Cardiac muscle cell (in vitro differentiated cells and primary cell): ENCODE results near the gene POLD2. TPM values are rescaled to one million over a fixed set of nuclear protein-coding genes. Genes with fewer than 3 reads are reported as not detected.

ENCODE experiments used
- DNase-seq, 2 donors: peaks; one replicate each; pipeline versions ENCODE4 v3.0.0 to v3.0.0-alpha.2; 2010 to 2017; ENCODE audit warnings: low read depth in 1 of 2, low spot score in 1 of 2
- H3K27ac ChIP-seq: fragments of 200-600 bp; sonication (generic); 2 replicates; pipeline ENCODE4 v1.5.1; 2016
- H3K27me3 ChIP-seq: fragments of 200-600 bp; sonication (generic); 2 replicates; pipeline ENCODE4 v1.6.0; 2016; ENCODE audit warnings: control low read depth
- H3K36me3 ChIP-seq: fragments of 200-600 bp; sonication (generic); 2 replicates; pipeline ENCODE4 v1.5.1; 2016; ENCODE audit warnings: control low read depth
- H3K4me1 ChIP-seq: fragments of 200-600 bp; sonication (generic); 2 replicates; pipeline ENCODE4 v1.8.1; 2017; ENCODE audit warnings: low read depth, mild to moderate bottlenecking, mixed run types
- H3K4me3 ChIP-seq: fragments of 200-600 bp; sonication (generic); 2 replicates; pipeline ENCODE4 v1.5.1; 2016; ENCODE audit warnings: mild to moderate bottlenecking
- H3K9me3 ChIP-seq: fragments of 200-600 bp; sonication (generic); 2 replicates; pipeline ENCODE4 v1.5.1; 2017; ENCODE audit warnings: low read depth, mild to moderate bottlenecking, control low read depth
- polyA plus RNA-seq: library from polyadenylated mRNA; unstranded; fragments of >200 nt; fragmentation: Nextera tagmentation; extraction: Ambion mirVana; gene quantifications from 2 replicates; pipeline ENCODE4 v1.2.1, GENCODE V29; 2016
- total RNA-seq: library from RNA; depleted of rRNA; stranded (reverse); fragments of >200 nt; gene quantifications from 2 replicates; pipeline ENCODE4 v1.2.3, GENCODE V29; 2016
- TF ChIP-seq, protein P1 (sequence below): IDR thresholded peaks from 2 replicates; pipeline ENCODE4 v1.5.1; 2012; ENCODE audit warnings: low read depth, mild to moderate bottlenecking, low read length

POLD2 gene
- total and polyA plus RNA-seq, 2 experiments from 2014 or later, result 133 to 194 TPM

GRCh38 chr7:44108768-44109750 is 14.3 kb downstream of the POLD2 start:
- peaks cover 18% of the 10 kb centered on the region for H3K36me3 ChIP-seq
- no peak for DNase-seq
- H3K4me3 ChIP-seq, result no peak overlapping the region
- TF ChIP-seq, protein P1, sequence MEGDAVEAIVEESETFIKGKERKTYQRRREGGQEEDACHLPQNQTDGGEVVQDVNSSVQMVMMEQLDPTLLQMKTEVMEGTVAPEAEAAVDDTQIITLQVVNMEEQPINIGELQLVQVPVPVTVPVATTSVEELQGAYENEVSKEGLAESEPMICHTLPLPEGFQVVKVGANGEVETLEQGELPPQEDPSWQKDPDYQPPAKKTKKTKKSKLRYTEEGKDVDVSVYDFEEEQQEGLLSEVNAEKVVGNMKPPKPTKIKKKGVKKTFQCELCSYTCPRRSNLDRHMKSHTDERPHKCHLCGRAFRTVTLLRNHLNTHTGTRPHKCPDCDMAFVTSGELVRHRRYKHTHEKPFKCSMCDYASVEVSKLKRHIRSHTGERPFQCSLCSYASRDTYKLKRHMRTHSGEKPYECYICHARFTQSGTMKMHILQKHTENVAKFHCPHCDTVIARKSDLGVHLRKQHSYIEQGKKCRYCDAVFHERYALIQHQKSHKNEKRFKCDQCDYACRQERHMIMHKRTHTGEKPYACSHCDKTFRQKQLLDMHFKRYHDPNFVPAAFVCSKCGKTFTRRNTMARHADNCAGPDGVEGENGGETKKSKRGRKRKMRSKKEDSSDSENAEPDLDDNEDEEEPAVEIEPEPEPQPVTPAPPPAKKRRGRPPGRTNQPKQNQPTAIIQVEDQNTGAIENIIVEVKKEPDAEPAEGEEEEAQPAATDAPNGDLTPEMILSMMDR, result no peak
- H3K27ac ChIP-seq, result no peak overlapping the region
- no peaks in the 10 kb centered on the region for H3K4me1 ChIP-seq
- H3K9me3 ChIP-seq, result no peaks in the 10 kb centered on the region
- H3K27me3 ChIP-seq, result no peaks in the 10 kb centered on the region

GRCh38 chr7:44107961-44108767 is 15.2 kb downstream of the POLD2 start:
- H3K36me3 ChIP-seq, result peaks cover 18% of the 10 kb centered on the region
- TF ChIP-seq, protein P1, result no peak
- no peaks in the 10 kb centered on the region for H3K27me3 ChIP-seq
- H3K27ac ChIP-seq, result no peak overlapping the region
- no peak overlapping the region for H3K4me3 ChIP-seq
- DNase-seq, result no peak
- no peaks in the 10 kb centered on the region for H3K4me1 ChIP-seq
- no peaks in the 10 kb centered on the region for H3K9me3 ChIP-seq

DNA sequence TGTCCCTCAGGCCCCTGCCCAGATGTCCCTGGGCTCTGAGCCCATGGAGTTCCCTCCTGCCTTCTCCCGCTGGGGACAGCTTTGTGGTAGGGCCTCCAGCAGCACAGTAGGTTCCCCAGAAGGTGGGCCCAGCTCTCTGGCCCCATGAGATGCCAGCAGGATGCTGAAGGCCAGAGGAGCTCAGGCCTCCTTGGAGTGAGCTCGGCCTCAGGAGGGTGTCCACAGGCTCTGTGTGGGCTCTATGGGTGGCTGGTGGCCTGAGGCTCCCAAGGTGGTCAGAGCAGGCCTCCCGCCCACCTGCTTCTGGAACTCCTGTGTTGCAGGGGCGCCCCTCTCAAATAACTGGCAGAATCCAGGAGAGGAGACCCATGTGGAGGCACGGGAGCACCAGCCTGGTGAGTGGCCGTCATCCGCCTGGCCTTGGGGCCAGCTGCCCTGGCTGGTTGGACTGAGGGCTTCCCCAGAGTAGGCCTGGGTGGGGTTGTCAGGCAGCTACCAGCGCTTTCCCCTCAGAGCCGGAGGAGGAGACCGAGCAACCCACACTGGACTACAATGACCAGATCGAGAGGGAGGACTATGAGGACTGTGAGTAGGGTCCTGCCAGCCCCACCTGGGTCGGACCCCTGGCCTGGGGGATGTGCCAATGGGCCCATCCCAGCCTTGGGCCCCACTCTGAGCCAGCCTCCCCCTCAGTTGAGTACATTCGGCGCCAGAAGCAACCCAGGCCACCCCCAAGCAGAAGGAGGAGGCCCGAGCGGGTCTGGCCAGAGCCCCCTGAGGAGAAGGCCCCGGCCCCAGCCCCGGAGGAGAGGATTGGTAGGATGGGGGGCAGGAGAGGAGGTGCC is 16.0 kb downstream of the POLD2 start:
- H3K36me3 ChIP-seq, result peaks cover 14% of the 10 kb centered on the region
- no peaks in the 10 kb centered on the region for H3K27me3 ChIP-seq
- DNase-seq, result no peak
- H3K9me3 ChIP-seq, result no peaks in the 10 kb centered on the region
- H3K4me1 ChIP-seq, result no peaks in the 10 kb centered on the region
- no peak overlapping the region for H3K27ac ChIP-seq
- H3K4me3 ChIP-seq, result no peak overlapping the region
- TF ChIP-seq, protein P1, result no peak

DNA sequence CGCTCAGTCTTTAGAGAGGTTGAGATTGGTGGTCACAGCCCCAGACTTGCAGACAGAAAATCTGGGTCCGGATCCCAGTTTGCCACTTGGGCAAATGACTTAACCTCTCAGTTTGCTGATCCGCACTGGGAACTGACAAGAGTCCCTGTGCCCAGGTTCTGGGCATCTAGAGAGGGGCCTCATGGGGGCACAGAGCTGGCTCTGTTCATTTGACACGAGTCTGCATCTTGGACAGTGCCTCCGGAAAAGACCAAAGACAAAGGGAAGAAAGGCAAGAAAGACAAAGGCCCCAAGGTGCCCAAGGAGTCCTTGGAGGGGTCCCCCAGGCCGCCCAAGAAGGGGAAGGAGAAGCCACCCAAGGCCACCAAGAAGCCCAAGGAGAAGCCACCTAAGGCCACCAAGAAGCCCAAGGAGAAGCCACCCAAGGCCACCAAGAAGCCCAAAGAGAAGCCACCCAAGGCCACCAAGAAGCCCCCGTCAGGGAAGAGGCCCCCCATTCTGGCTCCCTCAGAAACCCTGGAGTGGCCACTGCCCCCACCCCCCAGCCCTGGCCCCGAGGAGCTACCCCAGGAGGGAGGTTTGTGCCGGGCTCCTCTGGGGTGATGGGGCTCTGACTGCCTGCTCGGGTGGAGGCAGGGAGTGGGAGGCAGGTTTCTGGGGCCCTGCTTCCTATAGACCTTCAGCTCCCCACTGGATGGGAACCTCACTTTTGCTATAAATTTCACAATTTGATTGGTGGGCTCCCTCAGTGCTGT is 16.9 kb downstream of the POLD2 start:
- DNase-seq, result no peak

More for the DNA sequence above, 16.9 kb downstream of the POLD2 start:
- H3K9me3 ChIP-seq, result no peaks in the 10 kb centered on the region
- no peaks in the 10 kb centered on the region for H3K4me1 ChIP-seq
- H3K36me3 ChIP-seq, result peaks cover 11% of the 10 kb centered on the region
- H3K27me3 ChIP-seq, result no peaks in the 10 kb centered on the region
- H3K4me3 ChIP-seq, result no peak overlapping the region
- TF ChIP-seq, protein P1, result no peak
- H3K27ac ChIP-seq, result no peak overlapping the region
